HUDEP-2 (cell line): ENCODE results near the gene SMOC1.

Experiments
- DNase-seq, 76 experiments: peaks; one replicate each; lab custom pipeline; 2025; ENCODE audit not compliant: unreplicated experiment in 76 of 76; lab: John Stamatoyannopoulos, UW

The SMOC1 gene

GRCh38 chr14:70032016-70032415 lies 152.8 kb downstream of the SMOC1 start:
- DNase-seq: no peak

GRCh38 chr14:70032447-70032846 lies 153.2 kb downstream of the SMOC1 start:
- DNase-seq: no peak

GRCh38 chr14:70033116-70033515 lies 153.9 kb downstream of the SMOC1 start:
- DNase-seq: no peak

DNA sequence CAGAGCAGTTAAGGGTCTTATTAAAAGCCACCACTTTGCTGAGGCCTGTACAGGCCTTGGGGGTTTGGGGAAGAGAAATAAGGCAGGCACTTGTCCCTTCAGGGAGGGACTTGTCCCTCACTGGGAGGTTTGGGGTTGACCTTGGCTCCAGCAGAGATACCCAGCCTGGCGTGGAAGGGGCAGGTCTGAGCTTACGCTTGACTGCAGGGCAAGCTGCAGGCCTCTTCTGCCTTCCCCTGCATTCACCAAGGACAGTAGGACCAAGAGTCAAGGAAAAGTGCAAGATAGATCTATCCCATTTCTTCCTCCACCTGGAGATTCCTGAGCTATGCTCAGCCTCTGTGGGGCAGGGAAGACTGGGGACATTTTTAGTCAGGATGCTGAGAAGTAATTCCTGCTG lies 154.3 kb downstream of the SMOC1 start:
- no peak for DNase-seq

DNA sequence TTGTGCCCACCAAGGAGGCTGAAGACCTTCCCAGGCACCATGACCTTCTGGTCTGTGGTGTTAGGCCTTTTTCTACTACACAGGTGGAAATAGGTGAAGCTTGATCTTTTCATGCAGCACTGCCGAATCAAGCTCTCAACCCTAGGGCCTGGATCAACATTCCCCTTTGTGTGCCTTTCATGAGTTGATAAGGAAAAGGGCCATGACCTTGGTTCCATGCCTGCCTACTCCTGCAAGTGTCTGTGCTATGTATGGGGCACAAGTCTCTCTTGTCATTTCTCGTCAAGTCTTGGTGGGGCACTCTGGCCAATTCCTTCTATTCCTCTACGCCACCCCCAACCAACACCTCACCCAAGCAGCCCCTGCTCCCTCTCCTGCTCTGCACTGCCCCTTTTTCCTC lies 155.0 kb downstream of the SMOC1 start:
- no peak for DNase-seq

DNA sequence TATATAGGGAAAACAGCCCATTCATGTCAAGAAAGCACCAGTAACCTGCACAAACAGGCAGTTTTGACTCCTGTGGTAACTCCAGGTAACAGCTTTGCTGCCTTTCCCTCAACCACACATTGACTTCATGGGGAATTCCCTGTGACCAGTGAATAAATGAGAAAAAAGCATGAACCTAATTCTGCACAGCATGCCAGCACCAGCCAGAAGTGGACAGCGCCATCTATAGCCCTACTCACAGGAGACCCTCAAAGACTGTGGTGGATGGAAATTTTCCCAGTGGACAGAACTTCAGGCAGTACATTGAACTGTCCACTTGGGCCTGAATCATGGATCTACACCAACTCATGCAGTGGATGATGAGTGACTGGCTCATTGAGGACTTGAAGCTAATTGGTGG lies 157.4 kb downstream of the SMOC1 start:
- DNase-seq: no peak

GRCh38 chr14:70043001-70043400 lies 163.8 kb downstream of the SMOC1 start:
- no peak for DNase-seq

GRCh38 chr14:70045310-70045709 lies 166.1 kb downstream of the SMOC1 start:
- no peak for DNase-seq

DNA sequence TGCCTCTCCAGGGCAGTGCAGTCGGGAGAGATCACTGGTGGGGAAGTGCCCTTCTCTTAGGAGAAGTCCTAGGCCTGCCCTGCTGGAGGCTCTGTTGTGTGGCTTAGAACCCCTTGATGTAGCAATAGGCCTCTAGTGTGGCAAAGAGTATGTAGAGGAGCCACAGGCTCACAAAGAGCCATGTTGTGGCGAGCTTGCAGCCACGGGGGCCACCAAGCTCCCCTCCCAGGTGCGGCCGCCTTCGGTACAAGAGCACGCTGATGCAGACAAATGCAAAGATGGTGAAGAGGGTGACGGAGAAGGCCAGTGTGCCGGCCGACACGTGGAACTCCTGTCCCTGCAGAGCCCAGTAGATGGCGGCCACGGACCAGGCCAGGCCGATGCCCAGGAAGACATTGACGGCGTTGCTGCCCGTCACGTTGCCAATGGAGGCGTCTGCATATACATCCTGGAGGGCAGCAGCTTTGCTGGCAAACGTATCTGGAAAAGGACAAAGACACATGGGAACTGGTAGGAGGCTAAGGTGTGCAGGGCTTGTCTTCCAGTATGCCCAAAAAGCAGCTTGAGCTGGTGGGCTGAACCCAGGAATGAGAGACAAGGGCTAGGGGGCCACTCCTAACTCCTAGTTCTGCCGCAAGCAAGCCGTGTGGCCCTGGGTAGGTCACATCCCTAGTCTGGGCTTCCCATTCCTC lies 166.8 kb downstream of the SMOC1 start:
- peak in 52 of 76 experiments; percentile 3 to 69 (median 34) for DNase-seq

DNA sequence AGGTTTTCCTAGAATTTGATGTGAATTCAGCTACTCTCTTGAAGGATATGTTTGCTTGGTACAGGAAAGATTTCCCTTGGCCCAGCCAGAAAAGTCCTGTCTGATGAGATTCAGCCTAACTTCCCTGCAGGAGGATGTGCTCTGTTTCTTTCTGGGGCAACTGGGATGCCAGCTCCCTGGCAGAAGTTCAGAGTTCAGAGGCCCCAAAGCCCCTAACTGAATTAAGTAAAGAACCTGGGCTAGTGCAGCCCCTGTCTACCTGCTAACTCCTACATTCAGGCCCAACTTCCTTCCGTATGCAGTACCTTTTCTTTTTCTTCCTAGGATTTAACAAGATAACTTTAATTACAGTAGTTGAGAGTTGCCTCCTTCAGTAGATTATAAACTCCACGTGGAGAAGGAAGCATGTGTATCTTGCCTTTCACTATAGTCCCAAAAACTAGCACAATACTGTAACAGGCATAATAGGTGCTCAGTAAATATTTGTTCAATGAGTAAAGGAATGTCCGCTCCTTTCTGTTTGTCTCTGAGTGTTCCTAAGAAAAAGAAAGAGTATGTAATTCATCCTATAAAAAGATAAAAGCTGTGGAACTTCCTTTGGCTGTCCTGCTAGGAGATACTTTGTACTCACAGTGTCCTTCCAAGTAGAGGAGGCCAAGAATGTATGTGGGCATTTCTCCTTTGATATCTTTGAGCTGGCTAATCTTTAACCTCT lies 168.5 kb downstream of the SMOC1 start:
- DNase-seq: no peak

GRCh38 chr14:70048313-70048654 lies 169.1 kb downstream of the SMOC1 start:
- DNase-seq: no peak

DNA sequence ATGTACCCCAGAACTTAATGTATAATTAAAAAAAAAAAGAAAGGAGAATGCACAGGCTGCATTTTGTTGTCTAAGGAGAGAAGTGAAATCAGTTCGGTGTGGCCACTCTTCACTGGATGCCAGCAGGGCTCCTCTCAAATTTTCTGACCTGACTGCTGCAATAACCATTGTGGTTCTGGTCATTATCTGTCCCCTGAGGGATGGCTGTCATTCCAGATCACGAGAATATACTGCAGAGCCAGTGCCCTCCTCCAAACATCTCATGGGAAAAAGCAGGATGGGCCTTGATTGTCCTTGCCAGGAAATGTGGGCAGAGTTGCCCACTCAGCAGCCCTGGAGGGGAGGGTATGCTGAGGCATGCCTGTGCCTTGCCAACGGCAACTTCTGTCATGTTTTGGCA lies 170.4 kb downstream of the SMOC1 start:
- DNase-seq: no peak

- DNase-seq: no peak
These were observed 170.9 kb downstream of the SMOC1 start for GRCh38 chr14:70050136-70050535.

- peak in 13 of 76 experiments; percentile 1 to 29 (median 8) for DNase-seq
These were observed 173.8 kb downstream of the SMOC1 start for GRCh38 chr14:70052990-70053389.

GRCh38 chr14:70057519-70058136 lies 178.4 kb downstream of the SMOC1 start:
- no peak for DNase-seq

GRCh38 chr14:70059545-70059944 lies 180.3 kb downstream of the SMOC1 start:
- no peak for DNase-seq

GRCh38 chr14:70061108-70061507 lies 181.9 kb downstream of the SMOC1 start:
- DNase-seq: no peak

GRCh38 chr14:70064136-70064865 lies 185.1 kb downstream of the SMOC1 start:
- no peak for DNase-seq

DNA sequence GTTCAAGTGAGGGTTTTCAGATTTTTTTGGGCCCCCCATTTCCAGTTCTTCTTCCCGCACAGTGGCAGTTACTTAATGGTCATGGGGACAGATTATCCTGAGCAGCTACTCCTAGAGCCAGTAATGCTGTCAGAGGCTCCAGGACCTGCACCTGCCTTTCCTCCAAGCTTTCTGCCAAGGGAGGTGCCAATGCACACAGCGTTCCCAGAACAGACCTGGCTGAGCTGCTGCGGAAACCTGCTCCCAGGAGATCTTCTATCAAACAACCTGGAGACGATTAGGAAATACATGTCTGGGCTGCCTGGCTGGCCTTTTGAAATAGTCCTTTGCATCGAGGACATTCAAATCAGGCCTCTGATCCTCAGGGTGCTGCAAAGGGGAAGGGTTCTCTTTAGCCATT lies 188.6 kb downstream of the SMOC1 start:
- no peak for DNase-seq

DNA sequence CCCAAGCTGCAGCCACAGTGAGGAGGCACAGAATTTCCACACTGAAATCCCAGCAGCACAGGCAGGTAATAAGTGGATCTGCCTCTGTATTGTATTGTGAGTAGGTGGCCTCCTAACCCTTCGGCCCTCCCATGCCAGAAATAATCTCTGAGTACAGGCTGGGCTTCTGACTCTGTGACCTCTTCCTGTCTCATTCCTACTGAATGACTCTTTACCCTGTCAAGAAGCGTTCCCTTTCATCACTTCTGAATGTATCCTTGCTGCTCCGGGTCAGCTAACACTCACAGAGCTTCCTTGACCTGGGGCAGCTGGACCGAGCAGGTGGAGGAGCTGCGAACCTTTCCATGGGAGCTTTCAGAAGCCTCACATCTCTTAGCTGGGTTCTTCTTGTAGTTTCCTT lies 190.0 kb downstream of the SMOC1 start:
- DNase-seq: no peak

- peak in 50 of 76 experiments; percentile 3 to 63 (median 29) for DNase-seq
These were observed 194.8 kb downstream of the SMOC1 start for GRCh38 chr14:70073924-70074566.
